ENCODE results near the gene DAPK3. TPM values are rescaled to one million over a fixed set of nuclear protein-coding genes. Genes with fewer than 3 reads are reported as not detected.

DAPK3 gene
- polyA plus RNA-seq, 1 donor from 2014 or later = 100 TPM

DNA sequence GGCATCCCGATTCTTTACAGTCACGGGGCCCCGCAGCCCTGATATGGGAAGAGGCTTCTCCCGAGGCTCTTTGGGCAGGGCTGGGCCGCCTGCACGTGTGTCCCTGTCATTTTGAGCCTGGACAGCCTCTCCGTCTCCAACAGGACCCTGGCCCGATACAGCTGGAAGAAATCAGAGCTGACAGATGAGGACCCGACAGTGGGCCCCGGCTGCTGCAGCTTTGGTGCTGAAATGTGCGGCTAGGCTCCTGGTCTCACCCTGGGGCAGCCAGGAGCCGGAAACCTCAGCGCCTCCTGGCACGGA, 39.9 kb upstream of the DAPK3 start:
- H3F3A ChIP-seq (ENCODE audit: insufficient read depth, low read length, poor library complexity, severe bottlenecking) = no peaks in the 10 kb centered on the region
- H3K9ac ChIP-seq (ENCODE audit: low read length) = no peak overlapping the region
- peaks cover 40% of the 10 kb centered on the region for H3K79me2 ChIP-seq (replicated peaks; ENCODE audit: insufficient read depth, low read length)
- no peaks in the 10 kb centered on the region for H3K36me3 ChIP-seq (ENCODE audit: insufficient read depth, low read length)
- H3K27ac ChIP-seq (ENCODE audit: low read length) = no peak overlapping the region
- no peaks in the 10 kb centered on the region for H3K9me3 ChIP-seq (ENCODE audit: low read length)
- H2AFZ ChIP-seq (ENCODE audit: low read depth, low read length) = no peak overlapping the region
- no peaks in the 10 kb centered on the region for H3K9me2 ChIP-seq (ENCODE audit: insufficient read depth, low read length)
- no peaks in the 10 kb centered on the region for H3K27me3 ChIP-seq (ENCODE audit: insufficient read depth, low read depth, low read length)
- no peak overlapping the region for H3K4me3 ChIP-seq (ENCODE audit: low read length)
- H3K4me2 ChIP-seq (ENCODE audit: low read length) = no peak overlapping the region
- peaks cover 15% of the 10 kb centered on the region for H4K20me1 ChIP-seq (ENCODE audit: insufficient read depth)
- no peak for TF ChIP-seq SMC3 (conservative IDR thresholded peaks at IDR 0.05; ENCODE audit: poor library complexity)
- TF ChIP-seq EZH2 (IDR thresholded peaks at IDR 0.05; ENCODE audit: borderline replicate concordance, insufficient read depth, low read length, poor library complexity, severe bottlenecking) = no peak
- no peak for TF ChIP-seq MXI1 (conservative IDR thresholded peaks at IDR 0.05; ENCODE audit: poor library complexity, severe bottlenecking)
- no peak for TF ChIP-seq TAF1 (IDR thresholded peaks at IDR 0.05; ENCODE audit: low read depth)
- TF ChIP-seq EP300 (conservative IDR thresholded peaks at IDR 0.05; ENCODE audit: poor library complexity, severe bottlenecking) = no peak
- TF ChIP-seq, protein P1, sequence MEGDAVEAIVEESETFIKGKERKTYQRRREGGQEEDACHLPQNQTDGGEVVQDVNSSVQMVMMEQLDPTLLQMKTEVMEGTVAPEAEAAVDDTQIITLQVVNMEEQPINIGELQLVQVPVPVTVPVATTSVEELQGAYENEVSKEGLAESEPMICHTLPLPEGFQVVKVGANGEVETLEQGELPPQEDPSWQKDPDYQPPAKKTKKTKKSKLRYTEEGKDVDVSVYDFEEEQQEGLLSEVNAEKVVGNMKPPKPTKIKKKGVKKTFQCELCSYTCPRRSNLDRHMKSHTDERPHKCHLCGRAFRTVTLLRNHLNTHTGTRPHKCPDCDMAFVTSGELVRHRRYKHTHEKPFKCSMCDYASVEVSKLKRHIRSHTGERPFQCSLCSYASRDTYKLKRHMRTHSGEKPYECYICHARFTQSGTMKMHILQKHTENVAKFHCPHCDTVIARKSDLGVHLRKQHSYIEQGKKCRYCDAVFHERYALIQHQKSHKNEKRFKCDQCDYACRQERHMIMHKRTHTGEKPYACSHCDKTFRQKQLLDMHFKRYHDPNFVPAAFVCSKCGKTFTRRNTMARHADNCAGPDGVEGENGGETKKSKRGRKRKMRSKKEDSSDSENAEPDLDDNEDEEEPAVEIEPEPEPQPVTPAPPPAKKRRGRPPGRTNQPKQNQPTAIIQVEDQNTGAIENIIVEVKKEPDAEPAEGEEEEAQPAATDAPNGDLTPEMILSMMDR (IDR thresholded peaks at IDR 0.05; ENCODE audit: poor library complexity, severe bottlenecking) = no peak
- TF ChIP-seq, protein P2, sequence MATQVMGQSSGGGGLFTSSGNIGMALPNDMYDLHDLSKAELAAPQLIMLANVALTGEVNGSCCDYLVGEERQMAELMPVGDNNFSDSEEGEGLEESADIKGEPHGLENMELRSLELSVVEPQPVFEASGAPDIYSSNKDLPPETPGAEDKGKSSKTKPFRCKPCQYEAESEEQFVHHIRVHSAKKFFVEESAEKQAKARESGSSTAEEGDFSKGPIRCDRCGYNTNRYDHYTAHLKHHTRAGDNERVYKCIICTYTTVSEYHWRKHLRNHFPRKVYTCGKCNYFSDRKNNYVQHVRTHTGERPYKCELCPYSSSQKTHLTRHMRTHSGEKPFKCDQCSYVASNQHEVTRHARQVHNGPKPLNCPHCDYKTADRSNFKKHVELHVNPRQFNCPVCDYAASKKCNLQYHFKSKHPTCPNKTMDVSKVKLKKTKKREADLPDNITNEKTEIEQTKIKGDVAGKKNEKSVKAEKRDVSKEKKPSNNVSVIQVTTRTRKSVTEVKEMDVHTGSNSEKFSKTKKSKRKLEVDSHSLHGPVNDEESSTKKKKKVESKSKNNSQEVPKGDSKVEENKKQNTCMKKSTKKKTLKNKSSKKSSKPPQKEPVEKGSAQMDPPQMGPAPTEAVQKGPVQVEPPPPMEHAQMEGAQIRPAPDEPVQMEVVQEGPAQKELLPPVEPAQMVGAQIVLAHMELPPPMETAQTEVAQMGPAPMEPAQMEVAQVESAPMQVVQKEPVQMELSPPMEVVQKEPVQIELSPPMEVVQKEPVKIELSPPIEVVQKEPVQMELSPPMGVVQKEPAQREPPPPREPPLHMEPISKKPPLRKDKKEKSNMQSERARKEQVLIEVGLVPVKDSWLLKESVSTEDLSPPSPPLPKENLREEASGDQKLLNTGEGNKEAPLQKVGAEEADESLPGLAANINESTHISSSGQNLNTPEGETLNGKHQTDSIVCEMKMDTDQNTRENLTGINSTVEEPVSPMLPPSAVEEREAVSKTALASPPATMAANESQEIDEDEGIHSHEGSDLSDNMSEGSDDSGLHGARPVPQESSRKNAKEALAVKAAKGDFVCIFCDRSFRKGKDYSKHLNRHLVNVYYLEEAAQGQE (IDR thresholded peaks at IDR 0.05; ENCODE audit: borderline replicate concordance) = no peak
- no peak for TF ChIP-seq POLR2AphosphoS5 (IDR thresholded peaks at IDR 0.05)
- no peak for TF ChIP-seq RAD21 (conservative IDR thresholded peaks at IDR 0.05)

DNA sequence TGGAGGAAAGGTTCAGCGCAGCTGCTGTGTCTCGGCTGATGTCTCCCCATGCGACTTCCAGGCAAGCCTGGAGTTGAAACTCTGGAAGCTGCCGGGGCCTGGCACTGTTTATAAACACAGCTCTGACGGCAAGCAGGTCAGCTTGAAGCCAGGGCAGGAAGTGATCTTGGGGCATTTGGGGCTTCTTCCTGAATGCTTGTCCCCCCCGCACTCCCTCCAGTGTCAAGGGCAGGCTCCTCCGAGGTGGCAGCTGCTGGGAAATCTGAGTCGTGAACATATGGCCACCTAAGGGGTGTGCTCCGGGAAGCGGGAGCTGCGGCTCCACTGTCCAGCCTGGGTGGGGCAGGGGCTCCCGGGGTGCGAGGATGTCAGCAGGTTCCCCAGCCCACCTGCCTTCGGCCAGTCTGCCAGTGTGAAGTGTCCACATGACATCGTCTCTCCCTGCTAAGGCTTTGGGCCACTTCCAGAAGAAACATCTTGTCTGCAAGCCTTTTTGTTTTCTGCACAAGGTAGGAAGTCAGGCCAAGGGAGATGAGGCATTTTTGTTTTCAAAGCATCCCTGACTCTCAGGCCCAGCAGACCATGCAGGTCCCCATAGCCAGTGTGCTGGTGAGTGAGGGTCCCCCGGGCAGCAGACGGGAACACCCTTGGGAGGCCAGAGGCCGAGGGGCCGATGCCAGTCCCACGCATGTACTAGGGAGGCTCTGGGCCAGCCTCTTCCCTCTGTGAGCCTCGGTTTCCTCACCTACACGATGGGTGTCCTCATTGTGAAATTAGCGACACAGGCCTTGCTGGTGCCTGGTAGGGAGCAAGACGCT, 39.3 kb upstream of the DAPK3 start:
- H4K20me1 ChIP-seq (ENCODE audit: insufficient read depth) = peaks cover 15% of the 10 kb centered on the region
- H3F3A ChIP-seq (ENCODE audit: insufficient read depth, low read length, poor library complexity, severe bottlenecking) = no peaks in the 10 kb centered on the region
- TF ChIP-seq, protein P2 (IDR thresholded peaks at IDR 0.05; ENCODE audit: borderline replicate concordance) = no peak
- TF ChIP-seq SMC3 (conservative IDR thresholded peaks at IDR 0.05; ENCODE audit: poor library complexity) (no peak), EP300 (conservative IDR thresholded peaks at IDR 0.05; ENCODE audit: poor library complexity, severe bottlenecking) (no peak), EZH2 (IDR thresholded peaks at IDR 0.05; ENCODE audit: borderline replicate concordance, insufficient read depth, low read length, poor library complexity, severe bottlenecking) (no peak), TAF1 (IDR thresholded peaks at IDR 0.05; ENCODE audit: low read depth) (no peak), MXI1 (conservative IDR thresholded peaks at IDR 0.05; ENCODE audit: poor library complexity, severe bottlenecking) (no peak), POLR2AphosphoS5 (IDR thresholded peaks at IDR 0.05) (no peak), RAD21 (conservative IDR thresholded peaks at IDR 0.05) (no peak)
- TF ChIP-seq, protein P1 (IDR thresholded peaks at IDR 0.05; ENCODE audit: poor library complexity, severe bottlenecking) = no peak
- H3K79me2 ChIP-seq (replicated peaks; ENCODE audit: insufficient read depth, low read length) = peaks cover 40% of the 10 kb centered on the region
- no peaks in the 10 kb centered on the region for H3K9me2 ChIP-seq (ENCODE audit: insufficient read depth, low read length)
- no peaks in the 10 kb centered on the region for H3K27me3 ChIP-seq (ENCODE audit: insufficient read depth, low read depth, low read length)
- no peak overlapping the region for H2AFZ ChIP-seq (ENCODE audit: low read depth, low read length)
- no peak overlapping the region for H3K27ac ChIP-seq (ENCODE audit: low read length)
- H3K4me2 ChIP-seq (ENCODE audit: low read length) = no peak overlapping the region
- H3K9me3 ChIP-seq (ENCODE audit: low read length) = no peaks in the 10 kb centered on the region
- H3K9ac ChIP-seq (ENCODE audit: low read length) = no peak overlapping the region
- no peaks in the 10 kb centered on the region for H3K36me3 ChIP-seq (ENCODE audit: insufficient read depth, low read length)
- peak overlapping the region; percentile 96 for H3K4me3 ChIP-seq (ENCODE audit: low read length)
